H1 (cell line): ENCODE data around the gene MARS1. TPM values are rescaled to one million over a fixed set of nuclear protein-coding genes. Genes with fewer than 3 reads are reported as not detected.

Experiments used
- CTCF ChIA-PET: fragments of 300-600 bp; sonication (Branson Sonifier 250); formaldehyde crosslinking; loops from one replicate; lab custom pipeline; 2021; ENCODE audit not compliant: partially characterized antibody; lab: Charles Lee
- POLR2A ChIA-PET: fragments of 300-600 bp; sonication (Branson Sonifier 250); formaldehyde crosslinking; loops from one replicate; lab custom pipeline; 2021; ENCODE audit warnings: inconsistent platforms; ENCODE audit not compliant: partially characterized antibody; lab: Charles Lee
- DNase-seq, 2 experiments: peaks; one replicate each; pipeline versions ENCODE4 v3.0.0 to v3.0.0-alpha.2; 2010 to 2022; ENCODE audit warnings: low spot score in 2 of 2, low read depth in 1 of 2, mixed read lengths in 1 of 2
- FAIRE-seq: peaks from 2 replicates; lab custom pipeline; 2011; peaks lifted over from hg19 to GRCh38; lab: Jason Lieb, UNC
- H2AFZ ChIP-seq: 2 replicates; pipeline ENCODE4 v1.8.1; 2012; ENCODE audit warnings: low read length, inconsistent platforms
- H2AK5ac ChIP-seq: 2 replicates; pipeline ENCODE4 v1.6.1; 2013; ENCODE audit warnings: low read depth, low read length
- H2BK120ac ChIP-seq: replicated peaks from 2 replicates; pipeline ENCODE3; 2013; ENCODE audit warnings: low read depth, low read length, inconsistent platforms
- H2BK12ac ChIP-seq: 2 replicates; pipeline ENCODE4 v1.6.1; 2013; ENCODE audit warnings: low read depth, low read length
- H2BK15ac ChIP-seq: 2 replicates; pipeline ENCODE4 v1.6.1; 2013; ENCODE audit warnings: low read length
- H2BK20ac ChIP-seq: 2 replicates; pipeline ENCODE4 v1.6.1; 2013; ENCODE audit warnings: low read length
- H2BK5ac ChIP-seq: 2 replicates; pipeline ENCODE4 v1.6.1; 2013; ENCODE audit warnings: low read depth, low read length
- H3K14ac ChIP-seq: 2 replicates; pipeline ENCODE4 v1.6.1; 2013; ENCODE audit warnings: inconsistent platforms; ENCODE audit not compliant: insufficient read length
- H3K18ac ChIP-seq: 2 replicates; pipeline ENCODE4 v1.6.1; 2013; ENCODE audit warnings: low read length; ENCODE audit errors: extremely low read depth
- H3K23ac ChIP-seq: 2 replicates; pipeline ENCODE4 v1.6.1; 2013; ENCODE audit warnings: inconsistent platforms; ENCODE audit not compliant: insufficient read length
- H3K23me2 ChIP-seq: 2 replicates; pipeline ENCODE4 v1.6.1; 2013; ENCODE audit warnings: low read depth, low read length
- H3K27ac ChIP-seq: 2 replicates; pipeline ENCODE4 v1.6.1; 2011; ENCODE audit warnings: low read depth, low read length, inconsistent platforms
- H3K27me3 ChIP-seq, 4 experiments: replicated peaks in 1 of 4; 1 replicate in 1 of 4; 2 replicates in 3 of 4; pipeline versions ENCODE4 v1.6.1 to v1.8.1; 2011 to 2013; ENCODE audit warnings: low read length in 3 of 4, mild to moderate bottlenecking in 3 of 4, inconsistent platforms in 2 of 4, mixed read lengths in 2 of 4, moderate library complexity in 1 of 4; ENCODE audit not compliant: control insufficient read depth in 3 of 4, insufficient read depth in 3 of 4; ENCODE audit errors: extremely low read depth in 1 of 4
- H3K36me3 ChIP-seq, 4 experiments: 2 replicates each; pipeline versions ENCODE4 v1.6.1 to v1.8.1; 2011 to 2013; ENCODE audit warnings: mild to moderate bottlenecking in 4 of 4, low read length in 3 of 4, moderate library complexity in 2 of 4, control low read depth in 1 of 4, inconsistent platforms in 1 of 4; ENCODE audit not compliant: insufficient read depth in 4 of 4, control insufficient read depth in 2 of 4
- H3K4ac ChIP-seq: replicated peaks from 2 replicates; pipeline ENCODE3; 2013; ENCODE audit warnings: low read length, low read depth, mixed read lengths, inconsistent platforms; ENCODE audit not compliant: insufficient read length
- H3K4me1 ChIP-seq, 4 experiments: replicated peaks in 1 of 4; 1 replicate in 1 of 4; 2 replicates in 3 of 4; pipeline versions ENCODE4 v1.6.1 to v1.8.1; 2011 to 2013; ENCODE audit warnings: low read length in 3 of 4, inconsistent platforms in 2 of 4, mixed read lengths in 1 of 4; ENCODE audit not compliant: insufficient read depth in 4 of 4, control insufficient read depth in 3 of 4
- H3K4me2 ChIP-seq, 2 experiments: 2 replicates each; pipeline versions ENCODE4 v1.6.1 to v1.8.1; 2011 to 2013; ENCODE audit warnings: low read depth in 2 of 2, low read length in 2 of 2, control low read depth in 1 of 2, inconsistent platforms in 1 of 2, mild to moderate bottlenecking in 1 of 2; ENCODE audit not compliant: insufficient read depth in 1 of 2
- H3K4me3 ChIP-seq, 4 experiments: fragments of 200-600, 300-600 bp in 1 of 4; sonication (generic), shearing (Covaris generic), sonication (Bioruptor Twin) in 1 of 4; 2 replicates each; pipeline versions ENCODE4 v1.5.1 to v1.8.1; 2011 to 2016; ENCODE audit warnings: low read length in 4 of 4, low read depth in 3 of 4, control low read depth in 2 of 4, inconsistent platforms in 2 of 4, mild to moderate bottlenecking in 2 of 4, mixed read lengths in 1 of 4, moderate library complexity in 1 of 4; ENCODE audit not compliant: insufficient read depth in 2 of 4; ENCODE audit errors: extremely low read depth in 1 of 4
- H3K56ac ChIP-seq: replicated peaks from 2 replicates; pipeline ENCODE3; 2013; ENCODE audit warnings: low read depth, mild to moderate bottlenecking, mixed read lengths, low read length, inconsistent platforms; ENCODE audit not compliant: insufficient read length
- H3K79me1 ChIP-seq: 2 replicates; pipeline ENCODE4 v1.6.1; 2013; ENCODE audit warnings: low read depth, low read length, control low read depth
- H3K79me2 ChIP-seq, 2 experiments: 2 replicates each; pipeline versions ENCODE4 v1.6.1 to v1.8.1; 2012 to 2013; ENCODE audit warnings: low read length in 2 of 2, mild to moderate bottlenecking in 2 of 2, inconsistent platforms in 1 of 2; ENCODE audit not compliant: insufficient read depth in 2 of 2, control insufficient read depth in 1 of 2
- H3K9ac ChIP-seq, 4 experiments: replicated peaks in 1 of 4; 1 replicate in 1 of 4; 2 replicates in 3 of 4; pipeline versions ENCODE4 v1.6.1 to v1.8.1; 2011 to 2013; ENCODE audit warnings: low read depth in 3 of 4, low read length in 3 of 4, control low read depth in 2 of 4, mild to moderate bottlenecking in 2 of 4, moderate library complexity in 2 of 4, inconsistent platforms in 1 of 4; ENCODE audit errors: extremely low read depth in 1 of 4
- H3K9me3 ChIP-seq, 2 experiments: 2 replicates each; pipeline versions ENCODE4 v1.6.1 to v1.8.1; 2012 to 2013; ENCODE audit warnings: mild to moderate bottlenecking in 2 of 2, moderate library complexity in 2 of 2, control low read depth in 1 of 2, inconsistent platforms in 1 of 2, low read depth in 1 of 2, low read length in 1 of 2, mixed read lengths in 1 of 2; ENCODE audit not compliant: insufficient read depth in 2 of 2
- H4K20me1 ChIP-seq, 2 experiments: replicated peaks in 1 of 2; 2 replicates each; pipeline versions ENCODE3 to v1.8.1; 2011 to 2013; ENCODE audit warnings: inconsistent platforms in 2 of 2, low read length in 2 of 2, mild to moderate bottlenecking in 1 of 2; ENCODE audit not compliant: insufficient read depth in 2 of 2, control insufficient read depth in 1 of 2
- H4K5ac ChIP-seq: 2 replicates; pipeline ENCODE4 v1.6.1; 2013; ENCODE audit warnings: low read length, low read depth, mixed read lengths, inconsistent platforms; ENCODE audit not compliant: insufficient read length
- H4K8ac ChIP-seq: 2 replicates; pipeline ENCODE4 v1.8.0; 2013; ENCODE audit warnings: mild to moderate bottlenecking, moderate library complexity, low read length, inconsistent platforms; ENCODE audit not compliant: insufficient read depth; ENCODE audit errors: extremely low read depth
- H4K91ac ChIP-seq: replicated peaks from 2 replicates; pipeline ENCODE3; 2013; ENCODE audit warnings: low read length, mixed read lengths, inconsistent platforms; ENCODE audit not compliant: insufficient read length
- ASH2L ChIP-seq: fragments of 200-600, 300-600 bp; sonication (generic); IDR thresholded peaks from one replicate; pipeline ENCODE4 v1.7.1; 2017; ENCODE audit warnings: low read length
- CBX5 ChIP-seq: fragments of 300-800, 300-1000 bp; sonication (generic); IDR thresholded peaks from 2 replicates; pipeline ENCODE4 v1.7.1; 2016; ENCODE audit warnings: antibody characterized with exemption, low read length, low read depth
- EZH2 ChIP-seq: fragments of 200-600 bp; sonication (generic); IDR thresholded peaks from 2 replicates; pipeline ENCODE4 v1.7.1; 2012; ENCODE audit warnings: low read depth, mild to moderate bottlenecking, moderate library complexity, low read length, inconsistent platforms; ENCODE audit not compliant: severe bottlenecking
- MAFK ChIP-seq: IDR thresholded peaks from 2 replicates; pipeline ENCODE4 v1.6.1; 2012; ENCODE audit warnings: low read depth, mild to moderate bottlenecking, improper control_type of control experiment, low read length
- RXRA ChIP-seq: IDR thresholded peaks from 2 replicates; pipeline ENCODE4 v1.6.1; 2011; ENCODE audit warnings: low read depth, mild to moderate bottlenecking, low read length, moderate library complexity; ENCODE audit not compliant: insufficient read depth
- TEAD4 ChIP-seq: IDR thresholded peaks from 2 replicates; pipeline ENCODE4 v1.6.1; 2012; ENCODE audit warnings: low read depth, low read length, inconsistent platforms, mixed read lengths
- WGBS, 2 experiments: shearing (Covaris generic) in 1 of 2; methylation state at CpG; one replicate each; pipeline versions ENCODE4 v1.1.6 to v1.1.7; 2013 to 2015; ENCODE audit warnings: low lambda C conversion rate in 2 of 2, mixed read lengths in 2 of 2, inconsistent platforms in 1 of 2, low coverage in 1 of 2, missing lambda C conversion rate in 1 of 2; ENCODE audit not compliant: insufficient replicate concordance in 2 of 2, insufficient coverage in 1 of 2, insufficient read length in 1 of 2; ENCODE audit errors: extremely low coverage in 1 of 2, missing lambda C conversion rate in 1 of 2; 5-methylcytosine and 5-hydroxymethylcytosine counted together
- polyA plus RNA-seq, 7 experiments: library from polyadenylated mRNA; depleted of rRNA in 3 of 7; stranded (reverse) in 5 of 7; unstranded in 2 of 7; fragments of >200 nt in 5 of 7; fragments of 200-250 nt in 2 of 7; gene quantifications; 1 replicate in 5 of 7; 2 replicates in 1 of 7; 4 replicates in 1 of 7; pipeline versions ENCODE4 v1.2.1 to v1.2.3, GENCODE V29; 2011 to 2013; ENCODE audit warnings: missing spikeins in 2 of 7, mixed read lengths in 2 of 7
- total RNA-seq: library from RNA; stranded (reverse); fragmentation: NEBNext Ultra II Directional; extraction: Animal tissue kit (Norgen Biotek cat#: 25700); gene quantifications from 2 replicates; pipeline ENCODE4 v1.2.1, GENCODE V29; 2021

The MARS1 gene
- total and polyA plus RNA-seq, 2 of the 8 experiments (the other 6 are each of a cell fraction or from before 2014, with no cell fraction given): 194 to 407 TPM

DNA sequence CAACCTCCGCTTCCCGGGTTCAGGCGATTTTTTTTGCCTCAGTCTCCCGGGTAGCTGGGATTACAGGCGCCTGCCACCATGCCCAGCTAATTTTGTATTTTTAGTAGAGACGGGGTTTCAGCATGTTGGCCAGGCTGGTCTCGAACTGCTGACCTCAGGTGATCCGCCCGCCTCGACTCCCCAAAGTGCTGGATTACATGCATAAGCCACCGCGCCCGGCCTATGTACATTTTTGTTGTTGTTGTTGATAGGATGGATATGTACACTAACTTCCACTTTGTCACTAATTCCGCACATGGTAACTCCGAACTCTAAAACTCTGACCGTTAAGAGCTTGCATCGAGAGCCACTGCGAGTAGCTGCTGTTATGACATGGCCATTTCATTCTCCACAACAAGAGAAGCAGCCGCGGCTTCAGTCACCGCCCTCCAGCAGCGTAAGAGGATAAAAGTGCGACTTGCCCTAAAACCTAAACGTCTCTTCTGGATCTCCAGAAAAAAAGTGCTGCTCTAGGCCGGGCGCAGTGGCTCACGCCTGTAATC, 742 bp upstream of the MARS1 start:
- DNase-seq: no peak
- H3K4me2 ChIP-seq: no peak overlapping the region; a peak in 1 of 4 replicates
- H2BK20ac ChIP-seq: no peak overlapping the region
- no peak overlapping the region; the same call in 1 of the 2 replicates for H2BK12ac ChIP-seq
- no peak overlapping the region for H4K5ac ChIP-seq
- H2BK15ac ChIP-seq: no peak overlapping the region
- H3K56ac ChIP-seq: no peak overlapping the region
- no peak overlapping the region for H2BK5ac ChIP-seq
- H3K9ac ChIP-seq: no peak overlapping the region
- H2AFZ ChIP-seq: no peak overlapping the region
- H3K18ac ChIP-seq: no peak overlapping the region
- ChIA-PET CTCF (interaction anchor here (0.8 to 25.1 kb wide), 8 partner anchors 8 to 96 kb away, joined by 3 to 441 read pairs (median 4); partner anchors contain the start of genes GLI1 and INHBE), POLR2A (interaction anchor here (0.6 to 1.2 kb wide), 4 partner anchors 54 to 269 kb away, joined by 3 read pairs; no protein-coding TSS in a partner anchor)
- H3K27ac ChIP-seq: no peak overlapping the region
- H3K4me3 ChIP-seq: no peak overlapping the region
- H3K4ac ChIP-seq: peak overlapping the region; percentile 69
- H2AK5ac ChIP-seq: no peak overlapping the region
- no peak for FAIRE-seq
- H3K36me3 ChIP-seq: peaks cover 16 to 33% (median 29%) of the 10 kb centered on the region in 4 experiments
- no peak for TF ChIP-seq EZH2
- no peak for TF ChIP-seq CBX5
- TF ChIP-seq MAFK: no peak
- TF ChIP-seq TEAD4: no peak
- no peak for TF ChIP-seq RXRA
- no peak for TF ChIP-seq ASH2L
- H3K79me1 ChIP-seq: peaks cover 8% of the 10 kb centered on the region; the same call in 1 of the 2 replicates
- no peaks in the 10 kb centered on the region for H3K27me3 ChIP-seq
- no peak overlapping the region for H2BK120ac ChIP-seq
- 94% methylated on average over 27 of the region's 27 CpGs; no CpG with 5 or more reads in 1 of the 2 experiments for WGBS, 2 experiments
- peaks cover 14 to 25% of the 10 kb centered on the region in 2 experiments for H3K79me2 ChIP-seq
- H3K14ac ChIP-seq: no peak overlapping the region
- H4K20me1 ChIP-seq: peaks cover 0 to 3% of the 10 kb centered on the region in 2 experiments
- H4K8ac ChIP-seq: no peak overlapping the region; the same call in 1 of the 2 replicates
- peaks cover 0 to 7% (median 2%) of the 10 kb centered on the region in 4 experiments; a peak in 5 of 7 replicates for H3K4me1 ChIP-seq
- peaks cover 5% of the 10 kb centered on the region; the same call in 1 of the 2 replicates for H3K23me2 ChIP-seq
- H4K91ac ChIP-seq: peak overlapping the region; percentile 15
- no peaks in the 10 kb centered on the region for H3K9me3 ChIP-seq
- no peak overlapping the region for H3K23ac ChIP-seq
